GM18519 (cell line): Measurements from ENCODE around the gene CHKA.

Experiments used
- ATAC-seq: cut with Tn5 transposase; IDR thresholded peaks from one replicate; pipeline ENCODE4 v1.9.1; 2021; ENCODE audit warnings: mild to moderate bottlenecking, moderate library complexity; ENCODE audit not compliant: unreplicated experiment, low FRiP score

The CHKA gene

GRCh38 chr11:68121067-68121899, at the start of gene CHKA:
Gene CHKA, minus strand, starts transcription at chr11:68121388. Its CDS starts 211 bp downstream, at chr11:68121177.
- ATAC-seq: peak; percentile 57

GRCh38 chr11:68169442-68169841, 48.3 kb upstream of the CHKA start:
- no peak for ATAC-seq

GRCh38 chr11:68168694-68169093, 47.5 kb upstream of the CHKA start:
- ATAC-seq: no peak

GRCh38 chr11:68167474-68167873, 46.3 kb upstream of the CHKA start:
- ATAC-seq: no peak

GRCh38 chr11:68166969-68167368, 45.8 kb upstream of the CHKA start:
- ATAC-seq: no peak

- no peak for ATAC-seq
Measured at GRCh38 chr11:68165601-68166000, 44.4 kb upstream of the CHKA start.

GRCh38 chr11:68164437-68164836, 43.2 kb upstream of the CHKA start:
- ATAC-seq: no peak

- ATAC-seq: no peak
Measured at GRCh38 chr11:68163691-68164090, 42.5 kb upstream of the CHKA start.

GRCh38 chr11:68160100-68160695, 39.0 kb upstream of the CHKA start:
- ATAC-seq: no peak

- no peak for ATAC-seq
Measured at GRCh38 chr11:68159665-68160064, 38.5 kb upstream of the CHKA start.

- no peak for ATAC-seq
Measured at GRCh38 chr11:68159161-68159560, 38.0 kb upstream of the CHKA start.

- ATAC-seq: no peak
Measured at GRCh38 chr11:68158580-68158979, 37.4 kb upstream of the CHKA start.

- ATAC-seq: no peak
Measured at GRCh38 chr11:68153742-68154141, 32.6 kb upstream of the CHKA start.

GRCh38 chr11:68150037-68150436, 28.8 kb upstream of the CHKA start:
- ATAC-seq: no peak

- no peak for ATAC-seq
Measured at GRCh38 chr11:68149417-68149816, 28.2 kb upstream of the CHKA start.

- no peak for ATAC-seq
Measured at GRCh38 chr11:68148879-68149278, 27.7 kb upstream of the CHKA start.

- no peak for ATAC-seq
Measured at GRCh38 chr11:68148071-68148805, 27.1 kb upstream of the CHKA start.

GRCh38 chr11:68146704-68147474, 25.7 kb upstream of the CHKA start:
- ATAC-seq: no peak

- ATAC-seq: no peak
Measured at GRCh38 chr11:68146010-68146540, 24.9 kb upstream of the CHKA start.

GRCh38 chr11:68145120-68145866, 24.1 kb upstream of the CHKA start:
- ATAC-seq: no peak
